Right hindlimb (tissue), 1 donor: Measurements from ENCODE around the gene TCTN2.

Experiments used
- DNase-seq: peaks from one replicate; pipeline ENCODE4 v3.0.0-alpha.2; 2018

Gene TCTN2

DNA sequence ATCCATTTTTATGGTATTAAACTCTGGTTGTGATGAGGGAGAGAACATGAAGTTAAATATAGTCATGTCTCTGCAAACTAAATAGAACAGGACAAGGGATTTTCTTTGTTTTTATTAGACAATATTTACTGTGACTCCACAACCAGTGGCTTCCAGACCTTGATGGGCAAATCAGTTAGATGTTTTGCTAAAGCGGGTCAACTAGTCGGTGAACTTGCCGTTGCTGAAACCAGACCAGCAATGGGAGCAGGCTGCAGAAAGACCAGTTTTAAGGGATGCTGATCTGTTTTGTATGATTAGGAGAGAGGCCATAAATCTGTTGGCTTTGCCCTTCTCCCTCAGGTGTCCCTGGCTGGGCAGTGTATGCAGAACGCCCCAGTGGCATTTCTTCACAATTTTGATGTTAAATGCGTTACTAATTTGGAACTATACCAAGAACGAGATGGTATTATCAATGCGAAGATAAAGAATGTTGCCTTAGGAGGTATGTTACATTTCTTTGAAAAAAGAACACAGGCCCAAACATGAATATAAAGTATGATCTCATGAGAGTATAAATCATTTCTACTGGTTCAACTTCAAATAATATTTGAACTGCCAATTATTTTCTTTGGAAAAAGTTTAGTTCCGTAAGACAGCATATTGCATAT, 19.4 kb downstream of the TCTN2 start:
- no peak for DNase-seq

DNA sequence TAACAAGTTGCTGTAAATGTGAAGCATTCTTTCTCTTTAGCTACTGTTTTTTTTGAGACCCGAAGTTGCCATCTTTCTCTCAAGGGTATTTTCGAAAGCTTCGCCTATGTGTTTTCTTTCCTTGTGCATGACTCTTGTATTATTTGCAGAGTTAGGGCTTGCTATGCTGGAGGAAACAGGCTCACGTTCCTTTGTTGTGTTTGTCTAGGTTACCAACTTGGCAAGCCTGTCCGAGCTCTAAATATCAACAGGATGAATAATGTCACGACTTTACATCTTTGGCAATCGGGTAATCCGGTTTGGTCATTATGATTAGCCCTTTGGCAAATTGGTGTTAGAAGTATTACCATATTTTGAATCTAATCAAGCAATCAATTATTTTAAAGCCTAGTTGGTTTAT, 25.3 kb downstream of the TCTN2 start:
- no peak for DNase-seq

DNA sequence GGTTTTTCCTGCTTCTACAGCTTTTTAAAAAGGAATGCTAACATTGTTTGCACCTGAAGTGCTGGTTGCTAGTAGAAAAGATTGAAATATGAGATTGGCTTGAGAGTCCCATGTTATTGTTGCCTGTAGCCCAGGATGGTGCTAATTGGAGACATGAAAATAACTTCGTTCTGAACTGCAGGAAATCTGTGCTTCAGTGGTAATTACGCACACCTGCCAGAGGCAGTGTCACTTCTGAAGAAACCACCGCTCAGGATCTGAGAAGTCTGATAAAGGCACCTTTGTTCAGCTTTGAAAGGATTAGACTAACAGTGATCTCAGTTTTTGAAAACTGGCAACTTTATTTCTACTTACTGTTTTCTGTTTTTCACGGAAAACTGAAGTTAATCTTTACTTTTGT, 25.7 kb downstream of the TCTN2 start:
- DNase-seq, result no peak

DNA sequence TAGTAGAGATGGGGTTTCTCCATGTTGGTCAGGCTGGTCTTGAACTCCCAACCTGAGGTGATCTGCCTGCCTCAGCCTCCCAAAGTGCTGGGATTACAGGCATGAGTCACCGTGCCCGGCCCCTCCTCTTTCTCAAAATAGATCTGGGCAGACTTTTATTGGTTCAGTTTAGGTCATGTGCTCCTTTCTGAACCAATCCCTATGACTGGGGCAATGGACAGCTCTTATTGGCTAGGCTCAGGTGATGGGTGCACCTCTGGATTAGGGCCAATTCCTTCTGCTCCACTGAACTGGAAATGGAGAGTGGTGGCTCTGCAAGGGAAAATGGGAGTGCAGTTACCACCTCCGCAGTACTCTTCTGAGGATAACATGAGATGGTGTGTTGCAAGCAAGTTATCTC, 35.0 kb downstream of the TCTN2 start:
- no peak for DNase-seq

DNA sequence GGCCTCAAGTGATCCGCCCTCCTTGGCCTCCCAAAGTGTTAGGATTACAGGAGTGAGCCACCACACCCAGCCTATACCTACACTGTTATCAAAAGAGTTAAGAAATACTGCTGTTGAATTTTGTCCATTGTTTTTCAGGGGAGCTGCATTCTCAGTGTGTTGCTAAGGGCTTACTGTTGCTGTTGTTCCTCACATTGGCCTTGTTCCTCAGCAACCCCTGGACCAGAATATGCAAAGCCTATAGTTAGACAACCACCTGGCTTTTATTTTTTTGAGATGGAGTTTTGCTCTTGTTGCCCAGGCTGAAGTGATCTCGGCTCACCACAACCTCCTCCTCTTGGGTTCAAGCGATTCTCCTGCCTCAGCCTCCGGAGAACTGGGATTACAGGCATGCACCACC, 36.6 kb downstream of the TCTN2 start:
- DNase-seq, result no peak

DNA sequence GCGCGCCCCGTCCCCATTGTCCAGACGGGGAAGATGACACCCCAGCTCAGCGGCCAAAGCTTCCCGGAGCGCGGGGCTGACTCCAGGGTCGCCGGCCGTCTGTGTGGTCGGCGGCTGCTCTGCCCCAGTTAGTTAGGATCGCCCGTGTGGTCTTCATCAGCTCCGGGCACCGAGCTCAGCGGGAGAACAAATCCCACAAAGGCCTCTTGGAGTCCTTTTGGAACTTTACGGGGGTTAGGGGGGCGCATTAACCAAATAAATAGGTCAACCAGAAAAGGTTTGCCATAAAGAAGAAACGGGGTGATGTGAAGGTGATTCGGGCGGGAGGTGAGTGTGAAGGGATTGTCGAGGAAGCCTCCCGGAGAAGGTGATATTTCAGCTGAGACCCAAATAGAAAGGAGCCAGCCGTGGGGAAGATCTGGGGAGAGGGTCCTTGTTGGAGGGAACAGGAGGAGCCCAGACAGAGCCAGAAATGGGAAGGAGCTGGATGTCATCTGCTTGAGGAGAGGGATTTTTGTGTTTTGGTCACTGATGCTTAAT, 41.9 kb downstream of the TCTN2 start:
- DNase-seq, result no peak

DNA sequence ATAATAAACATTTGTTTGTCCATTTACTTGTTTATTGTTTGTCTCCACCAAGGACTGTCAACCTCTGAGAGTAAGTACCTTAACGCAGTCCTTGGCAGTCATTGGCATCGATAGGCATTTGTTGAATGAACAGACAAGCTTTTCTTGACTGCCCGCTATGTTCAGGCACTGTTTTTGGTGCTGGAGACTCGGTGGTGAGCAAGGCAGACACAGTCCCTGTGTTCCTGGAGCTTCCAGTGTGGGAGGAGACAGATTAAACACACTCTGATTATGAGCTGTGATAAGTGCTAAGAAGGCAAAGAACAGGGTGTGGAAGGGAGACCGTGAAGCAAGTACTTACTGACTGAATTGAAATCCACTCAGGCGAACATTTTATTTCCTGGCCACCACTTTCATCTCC, 42.5 kb downstream of the TCTN2 start:
- DNase-seq, result no peak

DNA sequence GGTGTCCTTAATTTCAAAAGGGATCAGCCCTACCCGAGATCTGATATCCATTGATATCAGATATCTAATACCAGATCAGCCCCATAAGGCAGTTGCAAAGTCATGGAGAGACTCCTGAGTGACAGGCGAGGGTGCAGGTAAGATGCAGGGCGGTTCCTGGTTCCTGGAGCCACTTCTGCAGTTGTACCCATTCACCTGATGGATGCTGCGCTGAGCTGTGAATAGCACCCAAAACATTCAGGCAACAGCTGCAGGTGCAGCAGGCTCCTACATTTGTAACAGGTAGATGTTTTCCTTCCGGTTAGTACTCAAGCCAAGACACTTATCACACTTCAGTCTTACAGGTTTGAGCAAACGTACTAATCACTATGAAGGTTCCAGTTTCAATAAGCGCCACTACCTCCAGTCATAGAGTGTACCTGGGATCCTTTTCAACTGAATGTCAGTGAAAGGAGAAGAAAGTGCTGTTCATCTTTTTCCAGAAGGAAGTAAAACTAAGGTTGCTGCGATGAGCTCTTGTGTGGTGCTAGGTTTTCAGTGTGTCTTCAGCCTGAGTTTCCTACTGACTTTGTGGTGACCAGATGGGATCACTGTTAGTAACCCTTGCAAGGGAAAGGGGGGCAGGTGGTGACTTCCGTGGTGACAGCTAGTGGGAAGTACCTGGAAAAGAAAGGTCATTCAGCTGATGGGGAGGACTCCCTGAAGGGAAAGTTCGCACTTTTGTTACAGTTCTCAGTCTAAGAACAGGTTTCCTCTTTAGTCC, 43.1 kb downstream of the TCTN2 start:
- DNase-seq, result no peak

DNA sequence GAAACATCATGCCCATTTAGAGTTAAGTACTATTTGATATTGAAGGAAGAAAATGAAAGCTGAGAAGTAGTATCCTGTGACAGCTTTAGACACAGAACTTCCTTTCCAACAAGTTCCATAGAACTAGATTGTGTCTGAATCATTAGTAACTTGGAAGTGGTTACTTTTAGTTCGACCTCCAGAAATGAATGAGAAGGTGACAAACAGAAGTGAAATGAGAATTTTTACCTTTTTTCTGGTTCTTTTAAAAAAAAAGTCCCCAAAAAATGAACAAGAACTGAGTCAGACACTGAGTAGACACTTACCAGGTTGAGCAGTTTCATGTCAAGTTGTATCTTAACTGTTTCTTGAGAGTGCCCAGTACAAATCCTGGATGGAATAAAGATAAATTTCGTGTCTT, 44.3 kb downstream of the TCTN2 start:
- no peak for DNase-seq

DNA sequence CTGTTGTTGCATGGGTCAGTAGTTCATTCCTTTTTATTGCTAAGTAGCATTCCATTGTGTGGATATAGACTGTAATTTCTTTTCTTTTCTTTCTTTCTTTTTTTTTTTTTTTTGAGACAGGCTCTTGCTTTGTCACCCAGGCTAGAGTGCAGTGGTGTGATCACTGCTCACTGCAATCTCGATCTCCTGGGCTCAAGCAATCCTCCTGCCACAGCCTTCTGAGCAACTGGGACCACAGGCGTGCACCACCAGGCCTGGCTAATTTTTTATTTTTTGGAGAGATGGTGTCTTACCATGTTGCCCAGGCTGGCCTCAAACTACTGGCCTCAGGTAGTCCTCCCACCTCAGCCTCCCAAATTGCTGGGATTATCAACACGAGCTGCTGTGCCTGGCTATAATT, 46.4 kb downstream of the TCTN2 start:
- DNase-seq, result no peak

DNA sequence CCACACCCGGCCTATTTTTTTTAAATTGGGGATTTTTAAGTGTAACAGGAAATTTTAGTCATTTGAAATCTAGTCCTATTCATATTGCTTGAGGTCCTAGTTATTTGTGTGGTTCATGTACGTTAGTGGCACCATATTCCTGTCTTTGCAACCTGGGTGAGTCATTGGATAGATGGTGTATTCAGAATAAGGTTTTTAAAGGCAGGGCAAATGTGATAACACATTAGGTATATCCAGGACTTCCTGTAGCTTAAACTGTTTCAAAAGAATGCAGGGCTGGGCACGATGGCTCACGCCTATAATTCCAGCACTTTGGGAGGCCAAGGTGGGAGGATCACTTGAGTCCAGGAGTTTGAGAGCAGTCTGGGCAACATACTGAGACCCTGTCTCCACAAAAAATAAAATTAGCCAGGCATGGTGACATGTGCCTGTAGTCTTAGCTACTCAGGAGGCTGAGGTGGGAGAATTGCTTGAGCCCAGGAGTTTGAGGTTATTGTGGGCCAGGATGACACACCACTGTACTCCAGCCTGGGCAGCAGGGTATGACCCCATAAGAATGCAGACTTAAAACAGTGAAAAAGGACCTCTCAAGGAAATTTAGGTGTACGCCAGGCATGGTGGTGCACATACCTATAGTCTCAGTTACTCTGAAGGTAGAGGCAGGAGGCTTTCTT, 49.4 kb downstream of the TCTN2 start:
- no peak for DNase-seq

DNA sequence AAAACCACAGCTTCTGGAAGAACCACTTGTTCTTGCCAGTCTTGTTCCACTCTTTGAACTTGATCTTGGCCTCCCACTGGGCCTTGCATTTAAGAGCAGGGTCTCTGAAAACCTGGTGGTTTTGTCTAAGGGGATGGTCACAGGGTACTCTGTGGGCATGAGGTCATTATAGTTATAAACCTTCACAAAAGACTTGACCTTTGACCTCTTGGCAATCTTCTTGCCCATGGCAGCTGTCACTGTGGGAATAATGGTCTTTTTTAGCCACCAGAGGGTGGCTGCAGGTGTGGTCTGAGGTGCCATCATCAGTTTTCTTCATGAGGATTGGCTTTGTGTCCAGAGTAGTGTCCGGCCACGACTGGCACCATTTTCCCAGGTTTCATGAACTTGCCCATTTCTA, 50.3 kb downstream of the TCTN2 start:
- DNase-seq, result no peak

DNA sequence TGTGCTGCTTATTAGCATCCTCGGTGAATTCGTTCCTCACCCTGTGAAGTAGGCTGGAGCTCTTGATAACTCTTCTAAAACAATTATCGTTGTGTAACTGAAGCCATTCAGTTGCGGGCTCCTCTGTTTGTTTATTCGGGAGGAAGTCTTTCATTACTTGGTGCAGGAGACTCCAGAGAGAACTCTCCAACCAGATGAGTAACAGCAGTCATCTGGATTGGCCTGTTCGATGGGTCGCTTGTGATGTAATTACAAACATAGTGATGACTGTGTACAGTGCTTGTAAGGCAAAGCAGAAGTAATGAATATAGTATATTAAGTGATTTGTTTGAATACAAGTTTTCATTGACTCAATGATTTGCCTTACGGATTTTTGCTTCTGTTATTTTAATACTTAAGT, 52.1 kb downstream of the TCTN2 start:
- no peak for DNase-seq

DNA sequence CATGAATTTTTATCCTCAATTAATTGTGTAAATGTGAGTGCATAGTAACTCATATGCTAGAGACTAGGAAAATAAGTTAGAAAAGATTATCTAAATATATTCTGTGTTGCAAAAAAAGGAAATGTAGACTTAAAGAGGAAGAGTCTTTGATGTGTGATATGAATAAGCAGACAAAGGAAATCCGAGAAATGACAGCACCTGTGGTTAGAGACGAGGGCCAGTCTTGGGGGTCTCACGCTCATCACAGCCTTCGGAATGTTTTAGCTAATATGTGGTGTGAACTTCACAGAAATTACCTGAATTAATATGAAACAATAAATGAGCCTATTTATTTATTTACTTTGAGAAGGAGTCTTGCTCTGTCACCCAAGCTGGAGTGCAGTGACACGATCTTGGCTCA, 52.9 kb downstream of the TCTN2 start:
- DNase-seq, result no peak

DNA sequence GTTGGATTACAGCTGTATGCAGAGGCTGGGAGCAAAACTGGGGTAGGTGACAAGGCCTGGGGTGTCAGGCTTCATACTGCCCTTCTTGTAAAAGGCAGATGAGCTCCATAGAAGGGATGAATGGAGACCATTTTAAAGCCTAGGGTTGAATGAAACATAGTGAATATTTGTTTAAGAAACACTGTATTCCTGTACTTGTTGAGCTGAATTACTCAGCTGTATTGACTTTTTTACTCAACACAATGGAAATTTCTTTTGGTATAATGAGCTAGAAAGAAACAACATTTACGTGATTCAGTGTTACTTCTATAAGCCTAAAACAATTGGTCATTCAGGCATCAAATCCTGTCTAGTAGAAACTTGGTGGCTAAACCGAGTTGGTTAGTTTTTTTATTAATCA, 55.3 kb downstream of the TCTN2 start:
- no peak for DNase-seq

DNA sequence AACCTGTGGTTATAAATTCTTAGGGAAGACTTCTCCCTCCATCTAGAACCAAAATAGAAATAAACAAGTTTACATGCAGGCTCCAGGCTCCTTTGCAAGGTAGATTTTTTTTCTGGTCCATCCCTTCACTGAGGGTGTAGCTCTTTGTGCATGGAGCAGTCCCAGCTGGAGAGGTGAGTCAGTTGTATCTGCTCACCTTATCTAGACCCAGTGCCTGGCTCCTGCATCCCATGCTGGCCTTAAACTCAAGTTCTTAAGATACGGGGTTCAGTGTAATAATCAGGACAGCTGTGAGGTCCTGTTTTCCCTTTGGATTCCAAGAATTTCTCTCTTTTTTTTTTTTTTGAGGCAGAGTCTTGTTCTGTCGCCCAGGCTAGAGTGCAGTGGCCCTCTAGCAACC, 56.0 kb downstream of the TCTN2 start:
- DNase-seq, result no peak

DNA sequence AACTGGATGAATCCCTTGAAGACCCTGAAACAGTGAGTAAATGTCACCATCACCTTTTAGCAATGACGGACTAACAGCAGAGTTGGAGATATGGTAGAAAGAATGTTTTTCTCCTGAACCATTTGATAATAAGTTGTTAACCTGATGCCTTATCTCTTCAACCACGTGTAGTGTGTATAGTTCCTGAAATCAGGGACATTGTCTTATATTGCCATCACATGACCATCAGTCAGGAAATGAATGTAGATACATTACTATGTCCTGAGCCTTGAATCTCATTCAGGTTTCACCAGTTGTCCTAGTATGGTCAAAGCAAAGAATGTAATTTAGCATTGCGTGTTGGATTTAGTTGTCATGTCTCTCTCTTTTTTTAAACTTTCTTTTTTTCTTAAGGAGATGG, 57.0 kb downstream of the TCTN2 start:
- no peak for DNase-seq

DNA sequence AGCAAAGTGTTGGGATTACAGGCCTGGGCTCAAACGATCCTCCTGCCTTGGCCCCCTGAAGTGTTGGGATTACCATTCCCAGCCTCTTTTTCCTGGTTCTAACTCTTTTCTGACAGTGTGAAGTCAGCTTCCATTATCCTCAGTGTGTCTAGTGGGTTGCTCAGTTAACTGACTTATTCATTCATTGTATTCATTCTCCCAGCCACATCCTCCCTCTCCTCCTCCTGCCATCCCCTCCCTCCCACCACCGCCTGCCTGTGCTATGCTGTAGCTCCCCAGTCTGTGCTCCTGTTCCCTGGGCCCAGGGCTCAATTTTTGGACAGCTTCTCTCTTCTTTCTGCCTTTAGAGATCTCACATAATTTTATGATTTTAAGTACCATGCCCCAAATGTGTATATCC, 60.7 kb downstream of the TCTN2 start:
- DNase-seq, result no peak

DNA sequence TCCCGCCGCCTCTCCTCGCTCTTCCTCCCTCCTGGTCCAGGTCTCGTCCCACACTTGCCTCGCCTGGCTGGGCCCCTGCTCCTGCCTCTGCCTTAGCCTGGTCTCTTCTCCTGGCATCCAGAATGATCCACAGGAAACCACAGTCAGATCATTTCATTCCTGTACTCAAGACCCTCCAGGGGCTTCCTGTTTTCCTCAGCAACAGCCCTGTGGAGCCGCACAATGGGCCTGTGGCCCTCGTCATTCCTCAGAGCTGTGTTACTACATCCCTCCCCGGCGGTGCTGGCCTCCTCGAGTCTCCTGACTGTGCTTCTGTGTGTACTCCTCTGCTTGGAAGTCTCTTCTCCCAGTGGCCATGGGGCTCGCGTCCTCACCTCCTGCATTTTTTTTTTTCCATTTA, 61.3 kb downstream of the TCTN2 start:
- DNase-seq, result no peak

DNA sequence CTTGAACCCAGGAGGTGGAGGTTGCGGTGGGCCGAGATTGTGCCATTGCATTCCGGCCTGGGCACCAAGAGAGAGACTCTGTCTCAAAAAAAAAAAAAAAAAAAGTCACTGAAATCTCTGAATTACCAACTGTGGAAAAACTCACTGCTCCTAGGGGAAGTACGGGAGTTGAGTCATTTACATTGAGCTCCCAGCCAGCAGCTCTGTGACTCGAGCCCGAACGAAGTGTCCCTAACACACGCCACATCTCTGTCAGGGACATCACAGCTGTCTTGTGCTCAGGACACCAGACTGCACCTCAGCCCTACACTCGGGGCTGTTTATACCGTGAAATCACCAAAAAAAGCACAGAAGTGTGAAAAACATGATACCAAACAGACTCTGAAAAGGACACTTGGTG, 62.3 kb downstream of the TCTN2 start:
- no peak for DNase-seq

DNA sequence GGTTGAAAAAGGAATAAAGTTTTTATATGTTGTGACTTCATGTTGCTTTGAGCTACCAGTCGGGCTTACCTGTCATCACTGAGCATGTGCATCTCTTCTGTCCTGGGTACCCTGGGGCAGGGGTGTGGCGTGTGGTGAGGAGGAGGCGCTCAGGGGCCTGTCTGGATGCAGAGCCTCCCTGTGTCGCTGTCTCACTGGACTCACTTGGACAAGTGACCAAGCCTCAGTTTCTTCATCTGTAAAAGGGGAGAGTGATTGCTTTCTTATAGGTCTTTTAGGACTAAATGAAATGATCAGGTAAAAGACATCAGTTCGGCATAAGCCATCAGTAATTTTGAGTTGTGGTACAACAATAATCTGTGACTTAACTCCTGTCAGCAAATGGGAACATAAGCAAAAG, 63.4 kb downstream of the TCTN2 start:
- DNase-seq, result no peak

DNA sequence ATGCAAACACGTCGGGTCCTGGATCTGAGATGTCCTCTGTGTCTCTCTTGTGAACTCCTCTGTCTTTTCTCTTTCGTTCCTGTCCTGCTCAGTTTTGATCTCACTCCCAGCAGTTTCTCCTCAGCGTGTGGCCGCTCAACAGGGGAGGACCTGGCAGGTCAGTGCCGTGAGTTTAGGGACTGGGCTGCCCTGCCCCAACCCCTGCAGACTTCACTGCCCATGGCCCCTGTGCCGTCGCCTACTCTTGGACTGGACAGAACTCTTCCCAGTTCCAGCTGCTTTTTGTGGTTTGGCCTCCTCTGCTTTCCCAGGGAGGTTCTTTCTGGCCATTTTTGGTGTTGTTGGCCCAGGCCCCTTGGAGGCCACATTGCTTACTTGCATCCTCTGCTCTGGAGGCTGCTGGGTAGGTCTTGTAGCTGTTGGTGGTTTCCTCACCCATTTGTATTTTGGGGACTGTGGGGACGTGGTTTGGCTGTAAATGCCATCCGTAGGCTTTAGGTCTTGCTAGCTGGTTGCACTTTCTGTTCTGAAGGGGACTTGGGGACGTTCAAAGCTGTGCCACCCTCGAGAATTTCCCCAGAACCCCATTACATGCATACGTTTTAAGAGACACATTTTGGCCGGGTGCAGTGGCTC, 71.1 kb downstream of the TCTN2 start:
- DNase-seq, result no peak

DNA sequence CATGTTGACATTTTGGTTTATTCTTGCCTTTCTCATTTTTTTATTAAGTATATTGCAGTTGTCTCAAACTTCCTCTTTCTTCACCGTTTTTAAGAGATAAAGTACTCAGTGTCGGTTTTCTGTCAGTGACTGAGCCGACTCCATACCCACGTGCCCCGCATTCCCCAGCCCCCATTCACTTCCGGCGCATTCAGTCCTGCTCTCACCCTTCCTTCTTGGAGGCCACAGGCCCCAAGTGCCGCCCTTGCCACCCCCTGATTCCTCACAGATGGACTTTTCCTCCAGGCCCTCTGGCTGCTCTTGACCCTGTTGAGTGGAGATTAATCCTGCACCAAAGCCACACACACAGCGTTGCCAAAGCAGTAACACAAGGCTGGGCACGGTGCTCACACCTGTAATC, 72.1 kb downstream of the TCTN2 start:
- DNase-seq, result no peak

DNA sequence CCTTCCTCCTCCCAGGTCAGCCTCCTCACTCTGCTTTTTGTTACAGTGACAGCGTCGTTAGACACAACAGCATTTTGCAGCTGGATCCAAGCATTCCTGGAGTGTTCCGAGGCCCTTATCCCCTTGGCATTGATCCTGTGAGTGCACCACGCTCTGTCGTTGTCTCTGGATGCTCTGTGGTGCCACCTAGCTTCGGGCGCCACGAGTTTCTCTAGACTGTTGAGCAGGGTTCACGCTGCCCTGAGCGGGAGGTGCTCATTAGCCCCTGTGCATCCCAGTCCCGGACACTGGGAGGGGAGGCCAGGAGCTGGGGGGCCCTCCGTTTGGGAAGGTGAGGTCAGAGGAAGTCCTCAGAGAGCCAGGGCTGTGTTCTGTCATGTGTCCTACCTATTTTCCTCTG, 73.9 kb downstream of the TCTN2 start:
- DNase-seq, result no peak
